Nucleus accumbens (tissue), 56 donors: Measurements from ENCODE around the gene SP2.
A peak's percentile ranks its signal among the peaks of the same experiment; 100 is the strongest.

Experiments
- DNase-seq, 56 donors: peaks; one replicate each; lab custom pipeline; 2025; lab: John Stamatoyannopoulos, UW

SP2 gene

DNA sequence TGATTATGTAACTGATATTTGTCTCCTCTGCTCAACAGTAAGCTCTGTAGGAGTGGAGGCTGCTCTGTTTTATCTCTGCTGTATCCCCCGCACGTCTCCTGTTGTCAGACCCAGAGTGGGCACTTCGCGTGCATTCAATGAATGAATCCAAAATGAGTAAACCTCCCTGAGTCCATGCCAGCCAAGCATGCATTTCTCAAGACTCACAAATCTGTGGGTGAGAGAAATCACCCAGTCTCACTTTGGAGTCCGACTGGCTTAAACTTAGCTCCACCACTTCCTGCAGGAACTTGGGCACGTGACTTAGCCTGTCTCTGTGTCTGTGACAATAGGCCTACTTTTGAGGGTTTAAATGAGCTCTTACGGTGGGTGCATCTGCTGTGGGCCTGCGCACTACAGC is 49.0 kb downstream of the SP2 start:
- DNase-seq, result peak in 4 of 56 donors; percentile 0 to 40 (median 20)

DNA sequence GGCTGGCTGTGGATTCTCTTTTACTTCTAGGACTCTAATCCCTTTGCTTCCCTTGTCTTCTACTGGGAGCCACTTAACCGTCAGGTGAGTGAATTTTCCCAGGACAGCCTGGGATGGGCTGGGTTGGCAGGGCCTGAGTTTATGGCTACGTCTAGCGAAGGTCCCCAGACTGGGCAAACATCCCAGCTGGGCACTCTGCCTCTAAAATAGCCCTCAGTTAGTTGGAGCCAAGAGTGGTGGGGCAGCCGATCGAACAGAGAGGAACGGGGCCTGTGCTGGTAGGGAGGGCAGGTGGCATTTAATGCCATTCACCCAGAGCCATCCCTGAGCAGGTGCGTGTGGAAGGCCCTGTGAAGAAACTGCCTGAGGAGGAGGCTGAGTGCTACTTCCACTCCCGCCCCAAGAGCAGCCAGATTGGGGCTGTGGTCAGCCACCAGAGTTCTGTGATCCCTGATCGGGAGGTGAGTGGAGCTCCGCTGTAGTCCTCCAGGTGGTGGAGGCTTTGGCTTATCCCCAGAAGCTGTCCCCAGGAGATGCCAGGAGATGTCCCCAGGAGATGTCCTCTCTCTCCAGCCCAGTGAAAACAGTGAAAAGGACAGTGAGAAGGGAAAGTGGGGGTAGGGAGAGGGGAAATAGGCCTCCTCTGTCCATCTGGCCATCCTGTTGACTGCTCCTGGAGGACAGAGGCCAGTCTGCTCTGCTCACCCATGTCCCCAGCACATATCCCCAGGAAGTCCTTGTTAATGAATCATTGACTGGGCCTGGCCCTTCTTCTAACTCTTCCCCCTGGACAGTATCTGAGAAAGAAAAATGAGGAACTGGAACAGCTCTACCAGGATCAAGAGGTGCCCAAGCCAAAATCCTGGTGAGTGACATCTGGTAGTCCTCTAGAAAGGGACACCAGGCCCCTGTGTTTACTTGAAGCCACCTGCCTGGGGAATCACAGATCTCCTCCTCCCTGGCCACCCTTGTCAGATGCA is 49.8 kb downstream of the SP2 start:
- DNase-seq, result peak in 20 of 56 donors; percentile 7 to 52 (median 18)

- DNase-seq, result no peak
Measured at GRCh38 chr17:47946516-47946915, 50.5 kb downstream of the SP2 start.

- peak in 36 of 56 donors; percentile 3 to 77 (median 25) for DNase-seq
Measured at GRCh38 chr17:47946929-47947397, 50.9 kb downstream of the SP2 start.

GRCh38 chr17:47948706-47949196 is 52.7 kb downstream of the SP2 start:
- no peak for DNase-seq

DNA sequence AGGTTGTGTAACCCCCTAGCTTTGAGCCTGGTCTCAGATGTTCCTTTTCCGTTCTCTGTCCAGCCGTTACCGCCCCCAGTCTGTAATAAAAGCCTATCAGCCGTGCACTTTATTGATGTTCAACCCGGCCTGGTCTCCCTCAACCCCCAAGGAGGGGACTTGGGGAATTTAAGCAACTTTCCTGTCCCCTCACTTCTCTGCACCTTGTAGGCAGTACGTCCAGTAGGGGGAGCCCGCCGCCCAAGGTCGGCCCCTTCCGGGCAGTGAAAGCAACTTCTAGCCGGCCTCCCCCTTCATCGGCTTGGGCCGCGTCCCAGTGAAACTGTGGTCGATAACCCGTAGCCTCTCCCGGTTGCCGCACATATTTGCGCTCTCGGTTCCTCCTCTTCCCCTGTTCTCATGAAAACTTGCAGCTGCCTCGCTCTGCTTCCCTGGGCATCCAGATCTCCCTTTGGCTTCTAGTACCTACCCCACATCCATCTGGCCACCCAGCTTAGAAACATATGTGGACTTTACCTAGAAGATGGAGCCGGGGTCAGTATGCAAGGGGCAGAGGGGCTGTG is 53.2 kb downstream of the SP2 start:
- peak in 54 of 56 donors; percentile 17 to 89 (median 66) for DNase-seq

DNA sequence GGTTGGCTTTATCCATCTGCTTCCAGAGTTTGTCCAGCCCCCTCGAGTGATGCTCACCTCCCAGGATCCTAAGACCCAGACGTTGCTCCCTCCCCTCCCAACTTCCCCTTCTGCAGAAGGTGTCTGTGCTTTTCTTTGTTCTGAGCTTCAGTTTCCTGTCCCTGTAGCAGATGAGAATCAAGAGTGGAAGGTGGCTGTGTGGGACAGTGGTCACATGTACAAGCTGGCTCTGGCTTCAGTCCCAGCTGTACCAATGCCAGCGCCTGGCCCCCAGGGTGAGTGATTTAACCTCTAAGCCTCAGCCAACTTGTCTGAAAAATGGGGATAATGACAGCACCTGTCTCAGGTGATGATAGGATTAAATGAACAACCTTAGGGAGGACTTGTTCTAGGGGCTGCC is 53.9 kb downstream of the SP2 start:
- DNase-seq, result peak in 1 of 56 donors; percentile 8

DNA sequence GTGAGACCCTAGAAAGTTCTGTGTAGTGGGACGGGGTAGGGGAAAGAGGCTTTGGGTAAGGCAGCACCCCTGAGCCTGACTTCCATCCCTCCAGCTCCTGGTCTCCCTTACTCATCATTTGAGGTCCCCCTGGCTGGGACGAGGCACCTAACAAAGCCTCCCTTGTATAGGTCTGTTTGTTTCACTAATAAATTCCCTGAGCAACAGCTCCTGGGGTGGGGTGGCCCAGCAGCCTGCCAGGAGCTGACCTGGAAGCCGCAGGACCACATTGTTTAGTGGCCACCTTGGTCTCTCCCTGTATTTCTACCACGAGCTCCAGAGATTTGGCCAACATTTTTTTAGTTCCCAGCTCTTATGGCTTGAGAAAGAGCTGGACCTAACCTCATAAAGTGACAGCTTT is 54.4 kb downstream of the SP2 start:
- no peak for DNase-seq

DNA sequence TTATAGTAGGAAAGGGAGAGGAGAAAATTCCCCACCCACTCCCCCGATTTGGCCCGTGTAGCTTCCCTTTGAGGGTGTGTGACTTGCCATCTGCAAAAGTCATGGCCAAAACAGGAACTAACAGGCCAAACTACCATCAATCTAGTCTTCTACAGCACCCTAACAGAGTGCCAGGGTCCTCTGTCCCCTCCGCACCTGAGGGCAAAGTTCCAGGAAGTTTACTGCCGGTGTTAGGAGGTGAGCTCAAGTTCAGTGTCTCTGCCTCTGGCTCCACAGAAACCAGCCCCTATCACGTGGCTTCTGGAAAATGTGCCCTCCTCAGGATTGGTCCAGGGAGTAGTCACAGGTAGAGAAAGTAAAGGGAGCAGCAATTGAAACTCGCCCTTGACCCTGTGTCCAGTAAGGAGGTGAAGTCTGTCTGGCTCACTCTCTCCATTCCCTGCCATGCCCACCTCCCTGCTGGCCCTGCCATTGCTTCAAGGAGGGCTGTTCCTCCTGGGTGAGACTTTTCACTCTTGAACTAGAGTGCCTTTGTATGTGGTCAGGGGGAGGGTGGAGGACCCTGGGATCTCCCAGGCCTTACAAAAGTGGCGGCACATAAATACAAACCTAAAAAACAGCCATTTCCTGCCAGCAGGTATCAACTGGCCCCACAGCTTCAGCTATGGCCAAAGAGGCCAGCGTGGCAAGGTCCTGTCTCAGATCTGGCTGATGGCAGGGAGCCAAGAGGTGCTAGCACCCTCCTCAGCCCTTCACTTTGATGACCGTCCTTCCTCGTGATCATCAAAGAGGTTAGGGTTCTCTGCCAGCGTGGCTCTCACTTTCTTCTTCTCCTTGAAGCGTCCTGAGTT is 56.4 kb downstream of the SP2 start:
- no peak for DNase-seq

GRCh38 chr17:47953909-47954308 is 57.9 kb downstream of the SP2 start:
- DNase-seq, result no peak

GRCh38 chr17:47955497-47956461 is 59.7 kb downstream of the SP2 start:
- no peak for DNase-seq

DNA sequence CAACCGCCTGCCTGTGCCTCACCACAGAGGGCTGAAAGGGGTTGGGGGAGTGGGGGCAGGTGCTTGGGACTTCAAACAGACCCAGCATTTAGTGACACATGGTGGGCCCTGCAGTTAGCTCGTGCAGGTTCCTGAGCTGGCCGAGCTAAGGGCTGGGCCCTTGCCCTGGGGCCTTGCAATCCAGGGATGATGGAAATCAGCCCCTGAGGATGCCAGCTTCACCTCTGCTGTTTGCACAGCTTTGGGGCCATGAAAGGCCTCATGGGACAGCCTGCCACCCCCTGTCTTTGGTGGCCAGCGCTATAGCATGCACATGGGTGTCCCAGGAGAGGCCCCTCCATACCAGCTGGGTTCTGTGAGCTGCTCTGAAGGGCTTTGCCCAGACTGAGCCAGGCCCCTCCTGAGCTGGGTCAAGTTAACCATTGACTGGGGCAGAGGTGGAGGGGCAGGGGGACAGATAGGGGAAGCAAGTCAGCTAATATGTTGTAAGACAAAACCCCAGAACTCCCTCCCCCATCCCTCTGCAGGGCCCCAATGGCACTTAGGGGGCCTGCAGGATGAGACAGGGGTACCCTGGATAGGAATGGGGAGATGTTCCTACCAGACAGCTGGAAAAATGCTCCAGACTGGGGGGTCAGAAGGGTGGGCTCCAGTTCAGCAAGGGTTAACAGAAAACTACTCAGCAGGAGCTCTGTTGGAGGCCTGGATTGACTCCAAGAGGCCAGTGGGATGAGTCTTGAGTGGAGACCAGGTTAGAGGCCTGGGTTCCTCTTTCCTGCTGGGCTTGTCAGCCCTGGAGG is 61.0 kb downstream of the SP2 start:
- no peak for DNase-seq

DNA sequence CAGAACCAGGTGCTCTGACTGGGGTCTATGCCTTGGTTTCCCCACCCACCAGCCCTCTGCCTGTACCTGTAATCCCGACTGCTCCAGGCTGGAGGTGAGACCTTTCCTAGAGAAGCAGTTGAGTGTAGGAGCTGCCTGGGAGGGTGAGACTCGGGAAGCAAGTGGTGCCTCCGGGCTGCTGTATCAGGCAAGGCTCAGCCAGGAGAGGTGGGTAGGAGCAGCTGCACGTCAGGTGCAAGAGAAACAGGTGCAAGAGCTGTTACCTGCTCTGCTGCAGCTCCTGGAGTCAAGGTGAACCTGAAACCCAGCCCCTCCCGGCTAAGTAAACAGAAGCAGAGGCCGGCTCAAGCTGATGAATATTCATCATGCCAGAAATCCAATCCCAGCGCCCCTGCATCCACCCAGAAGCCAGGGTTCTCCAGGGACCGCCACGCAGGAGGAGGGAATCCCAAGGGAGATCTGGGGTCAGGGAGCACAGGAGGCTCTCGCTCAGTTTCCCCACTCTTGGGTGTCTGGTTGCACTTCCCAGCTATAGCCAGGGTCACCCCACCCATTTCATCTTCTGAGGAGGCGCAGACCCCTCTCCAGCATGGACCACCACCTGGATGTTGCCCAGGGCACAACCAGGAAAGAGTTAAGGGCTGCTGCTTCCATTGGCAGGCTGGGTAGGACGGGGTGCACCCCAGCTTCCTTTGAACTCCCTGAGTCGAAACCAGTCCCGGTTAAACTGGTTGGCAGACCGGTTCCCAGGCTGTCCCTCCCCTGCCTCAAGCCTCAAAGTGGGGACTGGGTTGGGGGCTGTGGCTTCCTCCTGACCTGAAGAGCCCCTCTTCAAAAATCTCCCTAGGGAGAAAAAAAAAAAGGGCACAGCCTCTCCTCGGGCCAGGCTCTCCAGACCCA is 61.8 kb downstream of the SP2 start, which contains the start of gene PRR15L:
Gene PRR15L (minus strand): TSS at position 293 of the 900 bp plus-strand sequence. CDS start 4,649 bp downstream, outside the sequence.
- DNase-seq, result no peak

GRCh38 chr17:47959825-47960655 is 64.0 kb downstream of the SP2 start:
- no peak for DNase-seq

DNA sequence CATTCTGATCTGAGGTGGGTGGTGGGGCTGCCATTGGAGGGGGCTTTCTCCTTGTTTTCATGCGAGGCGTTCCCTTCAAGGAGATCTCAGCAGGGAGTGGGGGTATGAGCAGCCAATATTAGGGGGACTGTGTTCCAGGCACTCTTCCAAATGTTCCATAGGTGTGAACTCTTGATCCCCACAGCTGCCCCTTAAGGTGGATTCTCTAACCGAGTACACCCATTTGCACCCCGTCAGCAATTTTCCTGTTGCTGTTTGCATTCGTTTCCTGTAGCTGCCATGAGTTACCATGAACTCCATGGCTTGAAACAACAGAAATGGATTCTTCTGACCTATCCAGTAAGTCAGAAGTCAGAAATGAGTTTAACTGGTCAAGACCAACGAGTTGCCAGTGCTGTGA is 65.4 kb downstream of the SP2 start:
- DNase-seq, result no peak

GRCh38 chr17:47962901-47963300 is 66.9 kb downstream of the SP2 start:
- no peak for DNase-seq
